ENCODE data around the gene P2RY8. TPM values are rescaled to one million over a fixed set of nuclear protein-coding genes. Genes with fewer than 3 reads are reported as not detected.

P2RY8 gene
- total RNA-seq, 1 experiment from 2014 or later, result not detected

- ChIA-PET POLR2A (no interaction called here), CTCF (no interaction called here)
- Histone ChIP-seq H3K9me3 (no peaks in the 10 kb centered on the region), H3K27me3 (replicated peaks; ENCODE audit: control insufficient read depth, insufficient read depth, low read length) (no peaks in the 10 kb centered on the region), H3K4me3 (ENCODE audit: low read depth, low read length) (peak overlapping the region; percentile 98), H3K36me3 (ENCODE audit: control insufficient read depth, insufficient read depth, low read length) (no peaks in the 10 kb centered on the region), H3K4me1 (no peaks in the 10 kb centered on the region)
- H3K27ac Mint-ChIP-seq (ENCODE audit: unreplicated experiment), result peak overlapping the region; percentile 30
- H3K27me3 Mint-ChIP-seq (ENCODE audit: insufficient read depth, unreplicated experiment), result peaks cover 2% of the 10 kb centered on the region
- peaks cover 44% of the 10 kb centered on the region for H3K36me3 Mint-ChIP-seq (ENCODE audit: insufficient read depth, unreplicated experiment)
- peak overlapping the region; percentile 73 for H3K4me3 Mint-ChIP-seq (ENCODE audit: unreplicated experiment)
- no peak for TF ChIP-seq CTCF (IDR thresholded peaks at IDR 0.05; ENCODE audit: insufficient read depth in 1 of 2, low read depth in 1 of 2, low read length in 1 of 2, severe bottlenecking in 1 of 2, unreplicated experiment in 1 of 2)
- no TSS peak for BruUV-seq (replicated peaks)
- no peaks in the 10 kb centered on the region for H3K4me1 Mint-ChIP-seq (ENCODE audit: low read depth, unreplicated experiment)
- H3K9me3 Mint-ChIP-seq (ENCODE audit: unreplicated experiment), result peaks cover 21% of the 10 kb centered on the region
- peak in 1 of 2 experiments; percentile 47 for DNase-seq
- intact Hi-C loops (cut with micrococcal nuclease; ENCODE audit: unreplicated experiment), result loop anchor here (2.0 to 10.0 kb wide), 3 partner anchors 59 to 1173 kb away; partner anchors contain the start of genes GTPBP6 and SLC25A6
Observed at GRCh38 chrX:1451661-1452515, 85.1 kb downstream of the P2RY8 start.

DNA sequence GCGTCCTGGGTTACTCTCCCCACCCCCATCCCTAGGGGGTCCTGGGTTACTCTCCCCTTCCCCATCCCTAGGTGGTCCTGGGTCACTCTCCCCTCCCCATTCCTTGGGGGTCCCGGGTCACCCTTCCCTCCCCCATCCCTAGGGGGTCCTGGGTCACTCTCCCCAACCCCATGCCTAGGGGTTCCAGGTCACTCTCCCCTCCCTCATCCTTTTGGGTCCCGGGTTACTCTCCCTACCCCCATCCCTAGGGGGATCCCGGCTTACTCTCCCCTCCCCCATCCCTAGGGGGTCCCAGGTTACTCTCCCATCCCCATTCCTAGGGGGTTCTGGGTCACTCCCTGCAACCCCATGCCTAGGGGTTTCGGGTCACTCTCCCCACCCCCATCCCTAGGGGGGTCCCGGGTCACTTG is 85.7 kb downstream of the P2RY8 start:
- CTCF ChIA-PET, result no interaction called here
- peaks cover 44% of the 10 kb centered on the region for H3K36me3 Mint-ChIP-seq (ENCODE audit: insufficient read depth, unreplicated experiment)
- H3K4me1 ChIP-seq, result no peaks in the 10 kb centered on the region
- POLR2A ChIA-PET, result no interaction called here
- H3K36me3 ChIP-seq (ENCODE audit: control insufficient read depth, insufficient read depth, low read length), result no peaks in the 10 kb centered on the region
- H3K9me3 Mint-ChIP-seq (ENCODE audit: unreplicated experiment), result peaks cover 21% of the 10 kb centered on the region
- H3K27ac Mint-ChIP-seq (ENCODE audit: unreplicated experiment), result no peak overlapping the region
- intact Hi-C loops (cut with micrococcal nuclease; ENCODE audit: unreplicated experiment), result loop anchor here (10.0 kb wide), 1 partner anchor 1174 kb away; no protein-coding TSS in a partner anchor
- H3K4me3 ChIP-seq (ENCODE audit: low read depth, low read length), result no peak overlapping the region
- H3K9me3 ChIP-seq, result no peaks in the 10 kb centered on the region
- H3K27me3 Mint-ChIP-seq (ENCODE audit: insufficient read depth, unreplicated experiment), result peaks cover 2% of the 10 kb centered on the region
- no peak for TF ChIP-seq CTCF (IDR thresholded peaks at IDR 0.05; ENCODE audit: insufficient read depth in 1 of 2, low read depth in 1 of 2, low read length in 1 of 2, severe bottlenecking in 1 of 2, unreplicated experiment in 1 of 2)
- no peaks in the 10 kb centered on the region for H3K4me1 Mint-ChIP-seq (ENCODE audit: low read depth, unreplicated experiment)
- BruUV-seq (replicated peaks), result no TSS peak
- no peak for DNase-seq
- H3K4me3 Mint-ChIP-seq (ENCODE audit: unreplicated experiment), result peak overlapping the region; percentile 73
- no peaks in the 10 kb centered on the region for H3K27me3 ChIP-seq (replicated peaks; ENCODE audit: control insufficient read depth, insufficient read depth, low read length)

GRCh38 chrX:1450361-1451161 is 86.4 kb downstream of the P2RY8 start:
- no peaks in the 10 kb centered on the region for H3K4me1 Mint-ChIP-seq (ENCODE audit: low read depth, unreplicated experiment)
- H3K9me3 ChIP-seq, result no peaks in the 10 kb centered on the region
- ChIA-PET CTCF (no interaction called here), POLR2A (no interaction called here)
- intact Hi-C loops (cut with micrococcal nuclease; ENCODE audit: unreplicated experiment), result loop anchor here (10.0 kb wide), 1 partner anchor 1174 kb away; no protein-coding TSS in a partner anchor
- peak overlapping the region; percentile 43 for H3K27ac Mint-ChIP-seq (ENCODE audit: unreplicated experiment)
- H3K4me1 ChIP-seq, result no peaks in the 10 kb centered on the region
- H3K36me3 ChIP-seq (ENCODE audit: control insufficient read depth, insufficient read depth, low read length), result no peaks in the 10 kb centered on the region
- no peak overlapping the region for H3K4me3 ChIP-seq (ENCODE audit: low read depth, low read length)
- H3K4me3 Mint-ChIP-seq (ENCODE audit: unreplicated experiment), result peak overlapping the region; percentile 73
- TF ChIP-seq CTCF (IDR thresholded peaks at IDR 0.05; ENCODE audit: insufficient read depth in 1 of 2, low read depth in 1 of 2, low read length in 1 of 2, severe bottlenecking in 1 of 2, unreplicated experiment in 1 of 2), result no peak
- no peaks in the 10 kb centered on the region for H3K27me3 Mint-ChIP-seq (ENCODE audit: insufficient read depth, unreplicated experiment)
- DNase-seq, result peak in 1 of 2 experiments; percentile 28
- H3K9me3 Mint-ChIP-seq (ENCODE audit: unreplicated experiment), result peaks cover 21% of the 10 kb centered on the region
- BruUV-seq (replicated peaks), result no TSS peak
- no peaks in the 10 kb centered on the region for H3K27me3 ChIP-seq (replicated peaks; ENCODE audit: control insufficient read depth, insufficient read depth, low read length)
- peaks cover 44% of the 10 kb centered on the region for H3K36me3 Mint-ChIP-seq (ENCODE audit: insufficient read depth, unreplicated experiment)
